ENCODE measurements around the gene PLBD2.

The PLBD2 gene

DNA sequence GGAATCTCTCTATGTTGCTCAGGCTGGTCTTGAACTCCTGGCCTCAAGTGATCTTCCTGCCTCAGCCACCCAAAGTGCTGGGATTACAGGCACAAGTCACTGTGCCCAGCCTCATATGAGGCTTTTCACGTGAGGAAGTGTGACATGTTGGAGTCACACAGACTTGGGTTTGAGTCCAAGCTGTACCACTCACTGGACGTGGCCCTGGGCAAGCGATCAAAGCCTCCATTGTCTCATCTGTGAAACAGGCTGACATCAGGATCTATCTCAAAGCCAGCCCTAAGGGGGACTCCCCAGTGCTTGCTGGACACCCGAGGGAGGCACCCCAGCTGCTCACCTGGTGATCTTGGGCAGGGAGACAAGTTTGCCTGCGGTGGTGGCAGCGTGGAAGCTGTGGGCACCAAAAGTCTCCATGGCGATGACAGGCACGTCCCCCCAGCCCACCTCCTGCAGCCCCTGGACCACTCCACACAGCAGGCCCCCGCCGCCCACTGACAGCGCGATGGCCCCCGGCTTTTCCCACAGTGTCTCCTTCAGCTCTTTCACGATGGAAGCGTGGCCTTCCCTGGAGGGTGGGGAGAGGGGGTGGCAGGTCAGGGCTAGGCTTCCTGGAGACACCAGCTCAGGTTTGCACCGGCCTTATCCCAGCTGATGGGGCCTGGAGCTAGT is 38.6 kb downstream of the PLBD2 start:
- DNase-seq = no peak

DNA sequence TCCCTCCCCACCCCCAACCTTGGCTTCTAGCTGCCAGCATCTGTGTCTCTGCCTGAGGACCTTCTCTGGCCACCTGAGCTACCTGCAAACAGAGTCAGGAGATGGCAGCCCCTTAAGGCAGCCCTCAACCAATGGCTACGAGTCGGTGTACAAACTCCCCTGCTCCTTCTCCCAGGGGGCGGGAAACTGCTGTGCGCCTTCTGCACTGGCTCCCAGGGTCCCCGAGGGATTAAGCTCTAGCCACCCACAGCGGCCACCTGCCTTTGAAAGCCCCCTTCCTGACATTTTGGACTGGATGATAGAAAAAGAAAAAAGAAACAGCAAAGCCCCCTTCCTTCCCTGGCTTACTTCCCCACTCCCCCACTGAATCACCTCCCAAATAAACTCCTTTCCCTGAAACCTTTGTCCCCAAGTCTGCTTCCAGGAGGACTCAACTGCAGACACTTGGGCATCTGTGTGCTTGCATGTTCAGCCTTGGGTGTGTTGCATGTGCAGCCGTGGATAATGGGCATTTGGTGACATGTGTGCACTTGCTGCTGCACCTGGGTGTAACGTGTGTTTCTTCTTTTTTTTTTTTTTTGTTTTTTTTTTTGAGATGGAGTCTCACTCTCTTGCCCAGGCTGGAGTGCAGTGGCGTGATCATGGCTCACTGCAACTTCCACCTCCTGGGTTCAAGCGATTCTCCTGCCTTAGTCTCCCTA is 39.3 kb downstream of the PLBD2 start:
- DNase-seq = no peak

DNA sequence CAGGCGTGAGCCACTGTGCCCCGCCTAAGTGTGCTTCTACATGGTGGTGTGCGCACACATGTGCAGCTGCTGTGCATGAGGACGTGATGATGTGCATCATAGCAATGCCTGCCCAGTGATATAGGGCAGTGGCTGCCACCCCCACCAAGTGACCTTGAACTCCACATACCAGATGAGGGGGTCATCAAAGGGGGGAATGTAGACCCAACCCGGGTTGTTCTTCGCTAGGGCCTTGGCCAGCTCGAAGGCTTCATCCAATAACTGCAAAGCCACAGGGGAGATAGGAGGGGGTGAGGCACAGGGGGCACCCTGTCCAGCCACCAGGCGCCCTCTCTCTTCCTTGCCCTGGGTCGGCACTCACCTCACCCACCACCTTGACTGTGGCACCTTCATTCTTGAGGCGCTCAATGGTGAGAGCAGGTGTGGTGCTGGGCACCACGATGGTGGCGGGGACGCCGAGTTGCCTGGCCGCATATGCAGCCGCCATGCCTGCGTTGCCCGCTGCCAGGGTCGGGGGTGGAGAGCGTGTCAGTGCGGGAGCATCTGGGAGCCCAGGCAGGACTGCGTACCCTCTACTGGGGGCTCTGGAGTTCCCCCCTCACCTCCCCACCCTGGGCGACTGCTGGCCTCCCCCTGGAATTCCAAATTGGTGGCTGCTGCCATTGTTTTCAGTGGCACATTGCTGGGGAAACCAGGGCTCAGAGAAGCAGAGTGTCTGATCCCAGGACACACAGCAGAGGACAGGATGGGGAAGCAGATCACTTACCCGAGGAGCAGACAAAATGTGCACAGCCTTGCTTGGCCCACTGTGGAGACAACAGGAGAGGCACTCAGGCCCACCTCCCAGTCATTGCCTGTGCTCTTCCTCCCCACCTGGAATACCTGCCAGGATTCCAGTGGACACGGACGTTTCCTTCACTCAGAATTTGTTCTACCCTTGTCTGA is 40.2 kb downstream of the PLBD2 start:
- no peak for DNase-seq

DNA sequence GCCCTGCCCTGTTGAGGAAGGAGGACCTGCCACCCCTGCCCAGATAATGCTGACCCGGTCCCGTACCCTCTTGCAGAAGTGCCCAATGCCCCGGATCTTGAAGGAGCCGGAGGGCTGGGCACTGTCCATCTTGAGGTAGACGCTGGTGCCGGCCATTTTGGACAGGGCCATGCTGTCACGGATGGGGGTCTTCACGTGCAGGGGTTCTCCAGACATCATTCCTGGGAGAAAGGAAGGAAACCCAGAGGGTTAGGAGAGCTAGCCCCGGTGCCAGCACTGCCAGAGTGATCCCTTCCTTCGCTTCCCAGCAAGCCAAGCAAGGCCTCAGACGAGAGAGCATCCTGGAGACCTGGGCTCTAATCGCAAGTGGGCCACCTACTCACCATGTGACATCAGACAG is 41.1 kb downstream of the PLBD2 start:
- DNase-seq = no peak

DNA sequence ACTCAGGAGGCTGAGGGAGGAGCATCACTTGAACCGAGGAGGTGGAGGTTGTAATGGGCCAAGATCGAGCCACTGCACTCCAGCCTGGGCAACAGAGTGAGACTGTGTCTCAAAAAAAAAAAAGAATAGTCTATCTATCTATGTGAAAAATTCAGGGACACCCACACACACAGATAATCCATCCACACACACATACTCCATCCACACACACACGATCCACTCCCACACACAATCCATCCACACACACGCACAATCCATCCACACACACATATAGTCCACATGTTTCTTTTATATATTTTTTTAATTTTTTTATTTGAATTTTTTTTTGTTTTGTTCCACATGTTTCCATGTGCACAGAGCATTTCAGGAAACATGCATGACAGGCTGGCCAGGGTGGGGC is 42.0 kb downstream of the PLBD2 start:
- DNase-seq = no peak

DNA sequence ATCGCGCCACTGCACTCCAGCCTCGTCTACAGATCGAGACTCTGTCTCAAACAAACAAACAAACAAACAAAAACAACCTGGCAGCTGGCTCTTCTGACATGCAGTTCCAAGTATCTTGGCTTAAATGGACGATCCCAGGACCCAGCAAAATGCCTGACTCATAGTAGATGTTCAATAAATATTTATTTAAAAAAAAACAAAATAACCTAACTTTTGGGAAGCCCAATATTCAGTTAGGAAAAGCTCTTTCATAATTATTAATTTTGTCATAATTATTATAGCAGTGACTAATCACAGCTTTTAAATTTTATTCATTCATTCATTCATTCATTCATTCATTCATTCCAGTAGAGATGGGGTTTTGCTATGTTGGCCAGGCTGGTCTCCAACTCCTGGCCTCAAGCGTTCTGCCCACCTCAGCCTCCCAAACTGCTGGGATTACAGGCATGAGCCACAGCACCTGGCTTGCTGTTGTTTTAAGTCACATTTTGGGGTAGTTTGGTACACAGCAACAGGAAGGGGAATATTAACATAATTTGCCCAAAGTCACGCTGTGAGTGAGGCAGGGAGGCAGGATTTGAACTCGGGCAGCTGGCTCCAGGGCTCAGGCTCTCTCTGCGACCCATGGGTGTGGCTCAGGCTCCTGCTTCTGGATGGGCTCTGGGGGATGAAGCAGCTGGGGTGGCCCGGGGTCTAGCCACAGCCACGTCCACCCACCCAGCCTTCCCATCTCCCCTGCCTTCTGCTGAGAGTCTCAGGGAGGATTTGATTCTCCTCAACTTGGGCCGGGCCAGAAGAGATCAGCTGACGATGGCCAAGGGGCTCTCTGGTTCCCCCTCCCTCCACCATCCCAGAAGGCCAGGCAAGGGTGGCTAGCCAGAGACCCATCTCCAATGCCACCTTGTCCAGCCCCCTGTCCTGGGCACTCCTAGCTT is 42.9 kb downstream of the PLBD2 start:
- DNase-seq = no peak

DNA sequence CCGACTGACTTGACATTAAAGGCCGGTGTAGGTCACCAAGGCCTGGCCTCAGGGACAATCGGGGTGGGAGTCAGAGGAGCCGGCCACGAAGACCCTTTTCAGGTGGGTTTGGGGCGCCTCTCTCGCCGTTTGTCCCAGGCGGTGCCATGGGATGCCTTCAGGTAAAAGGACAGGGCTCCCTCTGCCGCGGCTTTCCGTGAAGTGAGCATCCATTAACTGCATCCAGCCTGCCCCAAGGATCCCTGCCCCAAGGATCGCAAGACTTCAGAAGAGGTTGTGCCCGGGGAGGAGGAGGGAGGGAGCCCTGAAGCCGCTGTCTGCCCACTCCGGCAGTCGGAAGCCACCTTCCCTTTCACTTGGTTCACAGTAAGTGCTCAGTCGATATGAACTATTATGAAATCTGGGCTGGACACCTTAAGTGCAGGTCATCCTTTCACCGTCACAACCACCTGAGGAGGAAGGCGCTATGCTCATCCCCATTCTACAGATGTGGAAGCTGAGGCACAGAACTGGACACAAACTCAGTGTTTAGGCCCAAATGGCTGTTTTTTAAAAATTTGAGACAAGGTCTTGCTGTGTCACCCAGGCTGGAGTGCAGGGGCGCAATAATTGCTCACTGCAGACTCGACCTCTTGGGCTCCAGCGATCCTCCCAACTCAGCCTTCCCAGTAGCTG is 44.3 kb downstream of the PLBD2 start:
- DNase-seq = no peak

DNA sequence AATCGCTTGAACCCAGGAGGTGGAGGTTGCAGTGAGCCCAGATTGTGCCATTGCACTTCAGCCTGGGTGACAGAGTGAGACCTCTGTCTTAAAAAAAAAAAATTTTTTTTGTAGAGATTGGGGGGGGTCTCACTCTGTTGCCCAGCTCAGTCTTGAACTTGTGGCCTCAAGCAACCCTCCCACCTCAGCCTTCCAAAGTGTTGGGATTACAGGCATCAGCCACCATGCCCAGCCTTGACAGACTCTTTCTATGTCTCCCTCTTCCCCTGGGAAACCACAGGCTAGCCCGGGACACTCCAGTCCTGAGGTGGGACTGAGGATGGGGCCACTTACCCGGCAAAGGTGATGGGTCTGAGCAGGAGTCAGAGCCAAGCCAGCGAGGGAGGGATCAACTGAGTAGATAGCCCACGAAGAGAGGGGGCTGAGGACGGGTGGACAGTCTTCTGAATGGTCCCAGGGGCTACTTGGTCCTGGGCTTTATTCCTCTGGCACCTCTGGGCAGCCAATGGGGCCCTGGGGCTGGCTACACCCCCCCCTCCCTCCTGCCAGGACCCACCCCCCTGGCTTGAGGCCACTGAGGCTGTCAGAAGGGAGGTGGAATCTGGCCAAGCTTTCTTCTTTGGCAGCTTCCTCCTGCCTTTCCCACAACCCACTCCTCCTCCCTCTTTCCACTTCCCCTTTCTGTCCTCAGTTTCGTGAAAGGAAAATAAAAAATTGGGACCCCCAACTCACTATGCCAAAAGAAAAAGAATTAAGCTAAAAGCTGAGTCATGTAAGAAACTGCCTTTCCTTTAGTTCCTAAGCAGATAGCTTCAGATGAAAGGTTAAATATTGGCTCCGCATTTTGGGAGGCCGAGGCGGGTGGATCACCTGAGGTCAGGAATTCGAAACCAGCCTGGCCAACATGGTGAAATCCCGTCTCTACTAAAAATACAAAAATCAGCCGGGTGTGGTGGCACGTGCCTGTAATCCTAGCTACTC is 45.3 kb downstream of the PLBD2 start, which contains the start of gene SDS:
Gene SDS (minus strand): TSS at position 453 of the 981 bp plus-strand sequence. CDS start 4,179 bp downstream, outside the sequence.
- DNase-seq = peak; percentile 70 to 72

DNA sequence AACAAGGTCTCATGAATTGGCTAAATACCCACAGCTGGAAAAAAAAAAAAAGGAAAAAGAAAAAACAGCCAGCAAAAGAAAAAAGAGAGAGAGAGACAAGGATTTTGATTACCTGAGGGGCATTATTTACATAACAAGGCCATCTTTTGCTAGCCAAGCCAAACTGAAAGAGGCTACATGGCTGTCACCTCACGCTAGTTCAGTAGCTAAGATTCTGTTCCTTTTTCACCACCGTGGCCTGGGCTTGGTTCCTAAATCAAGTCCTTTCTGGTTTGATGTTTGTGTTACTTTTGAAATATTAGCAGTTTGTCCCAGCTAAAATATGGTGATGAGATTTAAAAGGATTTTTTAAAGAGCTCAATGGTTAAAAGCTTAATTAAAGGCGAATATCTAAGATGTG is 47.3 kb downstream of the PLBD2 start:
- DNase-seq = peak; percentile 59 to 60

DNA sequence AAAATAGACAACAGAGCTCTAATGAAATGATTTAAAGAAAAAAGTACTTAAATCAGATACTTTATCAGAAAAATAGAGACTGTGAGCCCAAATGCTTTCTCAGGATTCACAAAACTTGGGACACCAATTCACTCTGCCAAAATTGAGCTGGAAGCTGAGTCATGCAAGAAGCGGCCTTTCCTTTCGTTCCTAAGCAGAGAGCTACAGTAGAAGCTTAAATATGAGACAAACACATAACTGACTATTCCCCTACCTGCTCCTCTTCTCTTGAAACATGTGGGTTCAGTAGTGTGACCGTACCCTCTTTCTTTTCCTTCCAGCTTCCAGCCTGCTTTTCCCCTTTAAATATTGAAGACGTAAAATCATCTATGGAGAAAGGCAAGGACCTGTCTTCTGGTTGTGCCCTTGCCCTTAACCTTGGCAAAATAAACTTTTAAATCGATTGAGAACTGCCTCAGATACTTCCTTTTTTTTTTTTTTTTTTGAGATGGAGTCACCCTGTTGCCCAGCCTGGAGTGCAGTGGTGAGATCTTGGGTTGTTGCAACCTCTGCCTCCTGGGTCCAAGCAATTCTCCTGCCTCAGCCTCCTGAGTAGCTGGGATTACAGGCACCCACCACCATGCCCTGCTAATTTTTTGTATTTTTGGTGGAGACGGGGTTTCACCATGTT is 49.7 kb downstream of the PLBD2 start:
- peak; percentile 34 to 53 for DNase-seq

DNA sequence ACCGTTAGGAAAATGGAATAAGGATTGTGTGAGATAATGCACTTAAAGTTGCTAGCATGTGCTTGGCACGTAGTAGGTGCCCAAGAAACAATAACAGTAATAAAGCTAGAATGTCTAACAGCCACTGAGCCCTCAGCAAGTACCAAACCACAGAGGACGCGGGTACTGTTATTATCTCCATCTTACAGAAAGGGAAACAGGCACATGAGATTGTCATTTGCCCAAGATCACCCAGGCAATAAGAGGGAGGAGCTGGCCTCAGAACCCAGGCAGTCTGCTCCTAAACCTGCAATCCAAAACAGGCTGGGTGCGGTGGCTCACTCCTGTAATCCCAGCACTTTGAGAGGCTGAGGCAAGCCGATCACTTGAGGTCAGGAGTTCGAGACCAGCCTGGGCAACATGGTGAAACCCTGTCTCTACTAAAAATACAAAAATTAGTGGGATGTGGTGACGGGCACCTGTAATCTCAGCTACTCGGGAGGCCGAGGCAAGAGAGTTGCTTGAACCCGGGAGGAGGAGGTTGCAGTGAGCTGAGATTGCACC is 50.4 kb downstream of the PLBD2 start:
- no peak for DNase-seq

DNA sequence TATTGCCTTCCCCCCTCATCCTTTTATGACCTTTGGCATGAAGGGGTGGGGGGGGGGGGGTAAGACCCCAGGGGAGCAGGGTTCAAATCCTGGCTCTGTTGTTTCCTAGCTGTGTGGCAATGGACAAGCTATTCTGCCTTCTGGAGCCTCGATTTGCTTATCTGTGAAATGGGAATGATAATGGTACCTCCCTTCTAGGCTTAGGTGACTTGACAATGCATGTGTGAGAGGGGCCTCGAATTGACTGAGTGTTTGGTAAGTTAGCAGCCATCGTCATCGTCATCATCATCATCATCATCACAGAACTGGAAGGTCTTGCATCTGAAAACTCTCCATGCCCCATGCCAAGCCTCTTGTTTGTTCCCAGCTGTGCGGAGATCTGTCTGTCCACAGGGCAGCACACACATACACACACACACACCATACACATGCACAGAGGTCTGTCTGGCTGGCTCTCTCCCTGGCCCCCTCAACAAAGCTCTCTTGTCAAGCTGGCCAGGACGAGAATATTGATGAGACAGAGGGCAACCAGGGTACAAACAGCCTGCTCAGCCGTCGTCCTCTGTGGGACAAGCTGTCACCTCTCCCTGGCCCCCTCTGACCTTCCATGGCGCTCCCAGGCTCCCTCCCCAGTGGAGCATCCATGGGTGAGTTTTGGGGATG is 51.2 kb downstream of the PLBD2 start:
- DNase-seq = no peak

DNA sequence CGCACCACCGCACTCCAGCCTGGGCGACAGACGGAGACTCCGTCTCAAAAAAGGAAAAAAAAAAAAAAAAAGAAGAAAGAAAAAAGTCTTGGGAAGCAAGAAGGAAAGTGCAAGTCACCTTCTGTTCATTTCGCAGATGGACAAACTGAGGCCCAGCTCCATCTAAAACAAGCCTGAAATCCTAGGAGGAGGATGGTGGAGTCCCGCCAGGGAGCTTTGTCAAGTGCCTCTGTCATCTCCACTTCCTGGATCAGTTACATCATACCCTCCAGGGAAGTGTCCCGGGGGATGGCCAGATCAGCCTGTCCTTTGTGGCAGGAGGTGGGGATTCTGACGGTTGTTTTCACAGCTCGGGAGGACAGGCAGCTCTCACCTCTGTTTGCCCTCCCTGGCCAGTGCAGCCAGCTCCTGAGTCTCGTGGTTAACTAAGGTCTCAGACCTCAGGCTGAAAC is 55.1 kb downstream of the PLBD2 start:
- peak; percentile 57 to 73 for DNase-seq

DNA sequence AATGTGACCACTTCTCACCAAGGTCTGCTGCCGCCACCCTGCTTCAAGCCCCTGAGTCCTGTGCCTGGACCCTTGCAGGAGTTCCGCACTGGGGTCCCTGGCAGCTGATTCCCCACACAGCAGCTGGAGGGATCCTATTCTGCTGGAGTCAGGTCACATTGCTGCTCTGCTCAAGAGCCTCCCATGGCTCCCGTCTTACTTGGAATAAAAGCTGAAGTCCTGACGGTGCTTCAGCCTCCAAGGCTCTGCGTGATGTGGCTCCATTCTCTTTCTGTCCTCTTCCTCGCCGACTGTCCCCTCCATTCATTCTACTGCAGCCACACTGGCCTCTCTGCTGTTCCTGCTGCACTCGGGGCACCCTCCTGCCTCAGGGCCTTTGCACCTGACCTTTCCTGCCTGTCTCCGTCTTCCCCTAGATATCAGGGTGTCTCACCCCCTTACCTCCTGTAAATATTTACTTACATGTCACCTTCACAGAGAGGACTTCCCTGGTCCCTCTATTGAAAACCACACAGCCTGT is 56.2 kb downstream of the PLBD2 start:
- no peak for DNase-seq

DNA sequence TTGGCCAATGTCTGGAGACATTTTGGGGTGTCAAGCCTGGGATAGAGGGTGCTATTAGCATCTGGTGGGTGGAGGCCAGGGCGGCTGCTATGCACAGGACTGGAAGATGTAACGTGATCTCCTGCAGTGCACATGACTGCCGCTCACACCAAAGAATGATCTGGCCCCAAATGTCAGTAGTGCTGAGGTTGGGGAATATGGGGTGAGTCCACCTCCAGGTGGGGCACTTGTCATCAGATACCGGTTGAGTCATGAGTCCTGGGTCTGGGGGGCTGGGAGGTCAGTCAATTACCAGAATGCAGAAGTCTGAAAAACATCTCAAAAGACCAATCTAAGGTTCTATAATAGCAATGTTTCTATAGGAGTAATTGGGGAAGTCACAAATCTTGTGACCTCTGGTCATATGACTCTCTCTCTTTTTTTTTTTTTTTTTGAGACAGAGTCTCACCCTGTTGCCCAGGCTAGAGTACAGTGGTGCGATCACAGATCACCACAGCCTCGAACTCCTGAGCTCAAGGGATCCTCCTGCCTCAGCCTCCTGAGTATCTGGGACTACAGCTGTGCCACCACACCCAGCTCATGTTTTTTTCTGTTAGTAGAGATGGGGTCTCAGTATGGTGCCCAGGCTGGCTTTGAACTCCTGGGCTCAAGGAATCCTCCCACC is 57.8 kb downstream of the PLBD2 start:
- DNase-seq = peak; percentile 93 to 94

DNA sequence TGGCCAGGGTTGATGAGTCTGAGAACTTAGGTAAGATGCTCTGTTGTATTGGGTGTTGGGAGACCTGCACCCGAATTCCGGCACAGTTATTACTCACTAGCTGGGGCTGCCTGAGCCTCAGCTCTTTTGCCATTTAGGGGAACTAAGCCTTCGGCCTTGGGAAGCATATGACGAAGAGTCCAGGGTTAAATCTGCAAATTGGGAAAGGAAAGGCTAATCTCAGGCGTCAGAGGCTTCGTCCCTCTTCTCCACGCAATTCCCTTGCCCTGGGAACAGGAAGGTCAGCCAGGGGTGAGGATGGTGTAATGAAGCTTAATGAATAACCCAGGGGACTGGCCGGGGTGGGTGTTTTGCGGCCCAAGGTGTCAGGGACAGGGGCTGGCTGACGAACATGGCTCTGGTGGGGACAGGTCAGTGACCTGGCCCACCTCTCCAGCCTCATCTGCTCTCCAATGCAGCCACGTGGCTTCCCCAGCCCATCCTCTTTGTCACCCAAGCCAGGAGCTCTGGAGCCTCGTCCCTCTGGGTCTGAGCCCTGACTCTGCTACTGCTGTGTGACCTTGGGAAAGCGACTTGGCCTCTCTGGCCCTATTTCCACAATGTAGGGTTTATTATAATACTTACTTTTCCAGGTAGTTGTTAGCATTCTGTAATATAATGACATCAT is 60.0 kb downstream of the PLBD2 start:
- DNase-seq = peak; percentile 94 to 96

DNA sequence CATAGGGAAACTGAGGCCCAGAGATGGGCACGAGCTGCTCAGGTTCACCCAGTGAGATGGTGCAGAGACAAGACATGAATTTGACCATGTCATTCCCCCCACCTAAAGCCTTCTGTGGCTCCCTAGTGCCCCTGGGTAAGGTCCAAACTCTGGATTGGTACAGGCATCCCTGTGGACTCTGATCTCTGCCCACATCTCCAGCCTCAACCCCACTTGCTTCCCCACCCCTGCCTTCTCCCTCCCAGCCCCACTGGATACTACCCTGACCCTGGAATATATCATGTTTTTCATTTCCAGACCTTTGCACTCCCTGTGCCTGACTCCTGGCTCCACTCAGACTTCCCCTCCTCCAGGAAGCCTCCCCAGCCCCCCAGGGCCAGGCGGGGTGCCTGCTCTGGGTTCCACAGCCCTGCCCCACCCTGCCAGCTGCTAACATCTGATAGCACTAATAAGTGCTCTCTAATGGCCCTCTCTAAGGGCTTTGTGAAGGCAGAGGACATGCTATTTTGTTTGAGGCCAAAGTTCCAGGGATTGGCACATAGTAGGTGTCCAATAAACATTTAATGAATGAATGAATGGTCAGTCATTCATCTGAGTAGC is 62.7 kb downstream of the PLBD2 start:
- DNase-seq = no peak
